Cardiac muscle cell (in vitro differentiated cells and primary cell): ENCODE measurements around the gene FBXO9. TPM values are rescaled to one million over a fixed set of nuclear protein-coding genes. Genes with fewer than 3 reads are reported as not detected.

ENCODE experiments used
- DNase-seq, 2 donors: peaks; one replicate each; pipeline versions ENCODE4 v3.0.0 to v3.0.0-alpha.2; 2010 to 2017; ENCODE audit warnings: low read depth in 1 of 2, low spot score in 1 of 2
- H3K27ac ChIP-seq: fragments of 200-600 bp; sonication (generic); 2 replicates; pipeline ENCODE4 v1.5.1; 2016
- H3K27me3 ChIP-seq: fragments of 200-600 bp; sonication (generic); 2 replicates; pipeline ENCODE4 v1.6.0; 2016; ENCODE audit warnings: control low read depth
- H3K36me3 ChIP-seq: fragments of 200-600 bp; sonication (generic); 2 replicates; pipeline ENCODE4 v1.5.1; 2016; ENCODE audit warnings: control low read depth
- H3K4me1 ChIP-seq: fragments of 200-600 bp; sonication (generic); 2 replicates; pipeline ENCODE4 v1.8.1; 2017; ENCODE audit warnings: low read depth, mild to moderate bottlenecking, mixed run types
- H3K4me3 ChIP-seq: fragments of 200-600 bp; sonication (generic); 2 replicates; pipeline ENCODE4 v1.5.1; 2016; ENCODE audit warnings: mild to moderate bottlenecking
- H3K9me3 ChIP-seq: fragments of 200-600 bp; sonication (generic); 2 replicates; pipeline ENCODE4 v1.5.1; 2017; ENCODE audit warnings: low read depth, mild to moderate bottlenecking, control low read depth
- polyA plus RNA-seq: library from polyadenylated mRNA; unstranded; fragments of >200 nt; fragmentation: Nextera tagmentation; extraction: Ambion mirVana; gene quantifications from 2 replicates; pipeline ENCODE4 v1.2.1, GENCODE V29; 2016
- total RNA-seq: library from RNA; depleted of rRNA; stranded (reverse); fragments of >200 nt; gene quantifications from 2 replicates; pipeline ENCODE4 v1.2.3, GENCODE V29; 2016
- TF ChIP-seq, protein P1 (sequence below): IDR thresholded peaks from 2 replicates; pipeline ENCODE4 v1.5.1; 2012; ENCODE audit warnings: low read depth, mild to moderate bottlenecking, low read length

FBXO9 gene
- total and polyA plus RNA-seq, 2 experiments from 2014 or later, result 69.9 to 182 TPM

DNA sequence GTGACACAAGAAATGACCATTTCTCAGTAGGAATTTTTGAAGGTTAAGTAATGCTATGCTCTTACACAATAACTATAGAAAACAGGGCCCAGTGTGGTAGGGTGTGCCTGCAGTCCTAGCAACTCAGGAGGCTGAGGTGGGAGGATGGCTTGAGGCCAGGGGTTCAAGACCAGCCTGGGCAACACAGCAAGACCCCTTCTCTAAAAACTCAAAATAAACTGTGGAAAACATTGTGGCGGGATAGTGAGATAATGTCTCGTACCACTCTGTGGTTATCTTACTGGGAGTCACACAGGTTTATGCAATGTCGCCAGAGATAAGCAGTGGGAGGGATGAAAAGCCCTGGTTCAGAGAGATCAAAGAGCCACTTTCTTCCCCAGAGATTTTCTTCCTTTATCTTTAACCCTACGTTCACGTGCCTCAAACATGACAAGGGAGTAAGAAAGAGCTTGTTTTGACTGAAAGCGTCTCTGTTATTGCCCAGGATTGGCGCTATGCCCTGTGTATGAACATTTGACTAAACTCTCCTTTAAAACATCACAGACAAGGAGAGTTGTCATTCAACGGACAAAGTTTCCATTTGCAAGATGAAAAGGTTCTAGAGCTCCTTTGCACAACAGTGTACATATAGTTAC is 69.5 kb downstream of the FBXO9 start:
- Histone ChIP-seq H3K36me3 (no peaks in the 10 kb centered on the region), H3K4me3 (no peak overlapping the region), H3K4me1 (peaks cover 7% of the 10 kb centered on the region), H3K9me3 (no peaks in the 10 kb centered on the region), H3K27ac (no peak overlapping the region), H3K27me3 (no peaks in the 10 kb centered on the region)
- TF ChIP-seq, protein P1, sequence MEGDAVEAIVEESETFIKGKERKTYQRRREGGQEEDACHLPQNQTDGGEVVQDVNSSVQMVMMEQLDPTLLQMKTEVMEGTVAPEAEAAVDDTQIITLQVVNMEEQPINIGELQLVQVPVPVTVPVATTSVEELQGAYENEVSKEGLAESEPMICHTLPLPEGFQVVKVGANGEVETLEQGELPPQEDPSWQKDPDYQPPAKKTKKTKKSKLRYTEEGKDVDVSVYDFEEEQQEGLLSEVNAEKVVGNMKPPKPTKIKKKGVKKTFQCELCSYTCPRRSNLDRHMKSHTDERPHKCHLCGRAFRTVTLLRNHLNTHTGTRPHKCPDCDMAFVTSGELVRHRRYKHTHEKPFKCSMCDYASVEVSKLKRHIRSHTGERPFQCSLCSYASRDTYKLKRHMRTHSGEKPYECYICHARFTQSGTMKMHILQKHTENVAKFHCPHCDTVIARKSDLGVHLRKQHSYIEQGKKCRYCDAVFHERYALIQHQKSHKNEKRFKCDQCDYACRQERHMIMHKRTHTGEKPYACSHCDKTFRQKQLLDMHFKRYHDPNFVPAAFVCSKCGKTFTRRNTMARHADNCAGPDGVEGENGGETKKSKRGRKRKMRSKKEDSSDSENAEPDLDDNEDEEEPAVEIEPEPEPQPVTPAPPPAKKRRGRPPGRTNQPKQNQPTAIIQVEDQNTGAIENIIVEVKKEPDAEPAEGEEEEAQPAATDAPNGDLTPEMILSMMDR, result no peak
- DNase-seq, result peak in 1 of 2 donors; percentile 26

DNA sequence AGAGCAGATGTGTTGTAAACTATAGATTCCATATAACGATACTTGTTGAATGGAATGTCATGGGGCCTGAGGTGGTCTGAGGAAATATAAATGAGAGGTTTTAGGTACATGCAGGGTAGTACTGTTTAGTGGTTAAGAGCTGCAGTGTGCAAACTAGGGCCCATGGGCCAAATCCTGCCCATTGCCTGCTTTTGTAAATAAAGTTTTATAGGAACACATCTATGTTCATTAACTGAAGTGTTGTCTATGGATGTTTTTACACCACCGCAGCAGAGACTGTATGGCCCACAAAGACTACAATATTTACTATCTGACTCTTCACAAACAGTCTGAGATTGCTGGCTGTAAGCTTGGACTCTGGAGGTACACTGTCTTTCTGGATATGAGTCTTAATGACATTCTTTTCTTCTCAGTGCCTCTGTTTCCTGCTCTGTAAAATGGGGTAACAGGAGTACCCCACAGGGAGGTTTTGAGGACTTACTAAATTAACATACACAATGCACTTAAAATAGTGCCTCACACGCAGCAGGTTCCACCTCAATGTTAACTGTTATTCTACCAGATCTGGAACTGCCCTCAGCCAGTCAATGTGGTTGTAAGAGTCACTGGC is 70.9 kb downstream of the FBXO9 start:
- Histone ChIP-seq H3K27ac (no peak overlapping the region), H3K4me1 (peaks cover 7% of the 10 kb centered on the region), H3K9me3 (no peaks in the 10 kb centered on the region), H3K27me3 (no peaks in the 10 kb centered on the region), H3K36me3 (no peaks in the 10 kb centered on the region), H3K4me3 (no peak overlapping the region)
- TF ChIP-seq, protein P1, result no peak
- no peak for DNase-seq

DNA sequence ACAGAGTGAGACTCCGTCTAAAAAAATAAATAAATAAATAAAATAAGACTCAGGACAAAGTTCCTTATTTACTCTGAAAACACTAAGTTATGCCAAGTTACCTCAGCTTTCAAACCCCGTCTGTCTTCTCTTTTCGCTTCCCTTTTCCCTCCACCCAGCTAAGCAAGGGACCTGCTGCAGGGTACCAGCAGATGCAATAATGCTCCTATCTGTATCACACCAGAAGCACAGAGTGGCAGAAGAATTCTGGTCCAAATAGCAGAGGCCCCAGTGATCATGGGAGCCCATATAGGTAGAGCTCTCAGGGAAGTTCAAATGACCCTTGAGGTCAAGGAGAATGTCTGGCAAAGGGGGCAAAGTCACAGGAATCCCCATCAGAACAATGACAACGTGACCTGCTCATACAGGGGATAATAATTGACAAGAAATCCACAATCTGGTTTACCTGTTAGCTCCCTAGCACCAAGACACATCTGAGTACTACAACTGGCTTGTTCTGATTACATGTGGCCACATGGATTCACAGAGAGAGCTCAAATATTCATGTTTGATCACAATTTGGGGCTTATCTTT is 74.7 kb downstream of the FBXO9 start:
- Histone ChIP-seq H3K27ac (no peak overlapping the region), H3K4me3 (no peak overlapping the region), H3K27me3 (no peaks in the 10 kb centered on the region), H3K9me3 (no peaks in the 10 kb centered on the region), H3K36me3 (no peaks in the 10 kb centered on the region), H3K4me1 (peaks cover 4% of the 10 kb centered on the region)
- DNase-seq, result no peak
- TF ChIP-seq, protein P1, result no peak

DNA sequence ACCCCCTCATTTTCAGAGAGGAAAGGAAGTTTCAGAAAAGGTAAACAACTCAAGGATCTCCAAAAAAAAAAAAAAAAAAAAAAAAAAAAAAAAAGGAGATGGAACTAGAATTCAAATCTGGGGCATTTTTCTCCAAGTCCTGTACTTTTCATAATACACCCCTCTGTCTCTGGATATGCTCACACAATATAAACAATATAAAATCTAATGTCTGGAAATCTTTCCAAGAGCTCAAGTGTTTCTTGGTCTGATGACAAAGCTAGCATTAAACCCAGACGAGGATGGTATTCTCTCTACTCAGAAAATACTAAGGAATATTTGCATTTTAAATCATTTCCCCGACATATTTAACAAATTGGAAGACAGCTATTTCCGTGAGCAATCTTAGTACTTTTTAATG is 77.6 kb downstream of the FBXO9 start:
- no peaks in the 10 kb centered on the region for H3K4me1 ChIP-seq
- no peak overlapping the region for H3K4me3 ChIP-seq
- TF ChIP-seq, protein P1, result no peak
- no peaks in the 10 kb centered on the region for H3K27me3 ChIP-seq
- no peaks in the 10 kb centered on the region for H3K36me3 ChIP-seq
- no peak for DNase-seq
- no peak overlapping the region for H3K27ac ChIP-seq
- no peaks in the 10 kb centered on the region for H3K9me3 ChIP-seq

DNA sequence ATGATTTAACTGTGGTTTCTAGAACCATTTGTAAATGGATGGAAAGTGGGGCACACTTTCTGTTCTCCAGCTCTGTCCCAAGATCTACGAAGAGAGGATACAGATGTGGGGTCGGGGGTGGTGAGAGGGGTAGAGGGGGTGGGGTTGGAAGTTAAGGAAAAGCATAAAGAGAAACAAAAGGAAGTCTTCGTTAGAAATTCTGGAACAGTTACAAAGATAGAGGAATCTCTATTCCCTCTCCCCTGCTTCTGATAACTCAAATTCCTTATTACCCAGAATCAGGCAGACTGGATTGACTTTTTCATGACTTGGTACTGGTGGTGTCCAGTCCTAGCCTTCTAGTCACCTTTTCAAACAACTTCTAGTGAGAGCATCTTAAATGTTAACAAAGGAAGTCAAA is 78.5 kb downstream of the FBXO9 start:
- no peak overlapping the region for H3K27ac ChIP-seq
- H3K9me3 ChIP-seq, result no peaks in the 10 kb centered on the region

More for the DNA sequence above, 78.5 kb downstream of the FBXO9 start:
- DNase-seq, result no peak
- no peaks in the 10 kb centered on the region for H3K27me3 ChIP-seq
- H3K4me3 ChIP-seq, result no peak overlapping the region
- TF ChIP-seq, protein P1, result no peak
- H3K36me3 ChIP-seq, result no peaks in the 10 kb centered on the region
- no peaks in the 10 kb centered on the region for H3K4me1 ChIP-seq
